ENCODE measurements around the gene ATP10D.
"Not testable (repeated sequence)": the region's sequence is repeated elsewhere in the genome, so short reads cannot be mapped to it uniquely, and the experiment has no call there.

The ATP10D gene

DNA sequence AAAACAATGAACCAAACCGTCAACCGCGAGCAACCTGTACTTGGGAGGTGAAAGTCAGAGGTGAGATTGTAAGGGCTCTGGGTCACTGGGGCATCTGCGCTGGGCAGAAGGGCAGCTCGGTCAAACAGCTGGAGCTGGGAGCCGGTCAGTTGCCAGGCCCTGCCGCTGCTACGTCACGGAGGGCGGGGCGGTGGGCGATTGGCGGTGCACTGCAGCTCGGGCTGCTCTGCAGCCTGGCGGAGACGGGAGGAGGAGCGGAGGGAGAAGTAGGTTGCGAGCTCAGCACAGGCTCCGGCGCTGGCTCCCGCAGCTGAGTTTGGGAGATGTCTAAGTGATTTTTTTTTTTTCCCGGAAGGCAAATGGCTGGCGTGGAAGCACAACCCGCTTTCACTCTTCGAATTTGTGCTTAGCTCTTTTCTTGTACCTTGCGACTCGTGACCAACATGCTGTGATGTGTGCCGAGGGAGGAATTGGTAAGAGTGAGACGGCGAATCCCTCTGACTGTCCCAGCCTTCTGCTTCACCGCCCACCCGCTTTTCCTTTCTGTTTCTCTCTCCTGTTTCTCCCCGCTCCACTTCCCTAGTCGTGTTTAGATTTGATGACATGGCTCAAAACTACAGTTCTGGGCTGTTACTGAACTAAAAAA lies at the start of gene ATP10D:
ATP10D (plus strand) TSS at position 229 of the 646 bp plus-strand sequence. CDS start 27,266 bp downstream, outside the sequence.
- peak; percentile 56 for DNase-seq

DNA sequence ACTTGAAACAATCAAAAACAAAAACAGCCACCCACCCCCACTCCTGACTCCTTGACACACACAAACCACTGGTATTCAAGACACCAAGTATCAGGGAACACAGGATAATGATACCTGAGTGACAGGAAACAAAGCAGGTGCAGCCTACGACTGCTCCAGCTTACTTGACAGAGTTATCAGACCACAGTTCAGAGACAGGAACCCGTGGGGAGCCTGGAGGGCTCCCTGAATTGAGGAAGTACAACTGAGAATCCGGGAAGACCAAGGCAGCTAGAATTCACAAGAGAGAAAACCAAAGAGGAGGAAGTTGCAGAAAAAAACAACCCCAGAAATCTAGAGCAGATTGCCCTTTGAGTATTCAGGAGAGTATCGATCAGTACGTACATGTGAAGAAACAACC lies 42.1 kb upstream of the ATP10D start:
- DNase-seq = no peak

DNA sequence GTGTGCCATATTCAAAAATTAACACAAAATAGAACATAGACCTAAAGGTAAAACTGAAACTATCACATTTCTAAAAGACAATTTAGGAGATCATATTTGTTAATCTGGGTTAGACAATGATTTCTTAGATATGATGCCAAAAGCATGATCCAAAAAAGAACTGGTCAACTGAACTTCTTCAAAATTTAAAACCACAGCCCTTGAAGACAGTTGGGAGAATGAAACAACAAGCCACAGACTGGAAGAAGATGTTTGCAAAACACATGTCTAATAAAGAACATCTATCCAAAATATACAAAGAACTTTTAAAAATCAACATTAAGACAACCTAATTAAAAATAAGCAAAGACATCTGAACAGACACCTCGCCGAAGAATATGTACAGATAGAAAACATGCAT lies 41.0 kb upstream of the ATP10D start:
- DNase-seq = no peak

DNA sequence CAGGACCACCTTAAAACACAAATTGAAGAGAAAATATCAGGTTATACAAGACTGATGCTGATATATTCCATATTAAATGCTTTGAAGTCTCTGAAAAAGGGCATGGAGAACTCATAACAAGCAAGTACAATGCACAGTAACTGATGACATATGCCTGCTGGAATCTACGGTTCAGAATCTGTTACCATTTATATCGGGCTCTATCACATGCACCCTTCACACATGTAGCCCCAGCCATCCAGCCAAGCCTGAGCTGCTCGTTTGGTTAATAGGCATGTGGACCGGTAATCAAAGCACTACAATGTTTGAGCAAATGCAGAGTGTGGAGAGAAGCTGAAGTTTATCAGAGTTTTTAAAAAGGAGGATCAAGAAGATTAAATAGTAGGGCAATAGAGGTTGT lies 33.4 kb upstream of the ATP10D start:
- DNase-seq = no peak

GRCh38 chr4:47462799-47463234 lies 22.3 kb upstream of the ATP10D start:
- no peak for DNase-seq

- peak; percentile 96 for DNase-seq
Measured at GRCh38 chr4:47463235-47463956, 21.7 kb upstream of the ATP10D start, which contains the start of gene COMMD8. COMMD8 (minus strand) TSS chr4:47463702; CDS start chr4:47463651, 51 bp downstream.

GRCh38 chr4:47465004-47465403 lies 20.1 kb upstream of the ATP10D start:
- DNase-seq = no peak

DNA sequence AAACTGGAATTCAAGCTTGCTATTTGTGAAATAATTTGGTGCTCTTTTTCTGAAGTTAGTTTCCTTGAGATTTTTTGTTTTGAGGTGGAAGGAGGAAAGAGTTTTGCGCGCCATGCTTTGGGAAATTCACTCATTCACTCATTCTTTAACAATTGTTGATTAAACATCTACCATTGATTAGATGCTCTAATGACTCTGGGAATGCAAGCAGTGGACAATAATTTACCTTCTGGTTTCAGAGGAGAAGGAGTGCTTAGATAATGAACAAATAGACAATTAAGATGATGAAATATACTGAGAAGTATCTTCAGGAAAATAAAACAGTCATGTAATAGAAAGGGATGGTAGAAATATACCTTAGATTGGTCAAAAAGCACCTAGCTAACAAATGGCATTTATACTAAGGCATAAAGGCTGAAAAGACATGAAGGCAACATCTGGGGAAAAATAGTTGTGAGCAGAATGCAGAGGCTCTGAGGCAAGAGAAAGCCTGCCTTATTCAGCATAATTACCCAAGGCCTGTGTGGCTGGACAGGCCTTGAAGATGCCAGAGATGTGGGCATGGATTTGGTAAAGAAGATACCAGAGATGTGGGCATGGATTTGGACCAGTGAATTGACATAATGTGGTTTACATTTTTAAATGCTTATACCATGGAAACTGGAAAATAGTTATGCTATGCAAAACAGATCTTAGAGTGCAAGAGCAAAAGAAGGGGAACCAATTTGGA lies 18.9 kb upstream of the ATP10D start:
- no peak for DNase-seq

DNA sequence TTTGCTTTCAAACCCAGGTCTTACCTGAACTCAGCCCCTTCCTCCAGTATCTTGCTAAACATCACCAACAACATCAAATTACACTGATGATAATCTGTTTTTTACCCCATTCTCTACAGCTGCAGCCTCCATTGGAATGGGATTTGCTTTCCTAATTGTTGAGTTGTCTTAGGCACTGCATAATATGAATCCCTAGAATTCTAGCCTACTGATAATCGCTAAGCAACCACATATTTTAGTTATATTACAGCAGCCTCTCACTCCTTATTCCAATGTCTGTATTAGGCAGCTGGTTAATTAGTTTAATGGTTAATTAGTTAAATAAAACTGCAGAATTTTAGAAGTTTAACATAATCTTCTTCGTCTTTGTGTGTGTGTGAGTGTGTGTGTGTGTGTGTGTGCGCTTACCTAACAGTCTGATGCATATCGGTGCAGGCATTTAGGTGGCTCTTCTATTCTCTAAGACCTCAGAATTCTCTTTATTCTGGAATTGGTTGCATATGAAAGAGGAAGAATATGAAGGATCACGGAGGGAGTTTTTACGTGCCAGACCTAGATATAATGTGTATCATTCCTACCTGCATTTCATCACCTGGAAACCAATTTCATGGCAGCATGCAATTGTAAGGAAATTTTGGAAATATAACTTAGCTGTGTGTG lies 16.2 kb upstream of the ATP10D start:
- no peak for DNase-seq

- no peak for DNase-seq
Measured at GRCh38 chr4:47469951-47470350, 15.1 kb upstream of the ATP10D start.

GRCh38 chr4:47471064-47471463 lies 14.0 kb upstream of the ATP10D start:
- no peak for DNase-seq

DNA sequence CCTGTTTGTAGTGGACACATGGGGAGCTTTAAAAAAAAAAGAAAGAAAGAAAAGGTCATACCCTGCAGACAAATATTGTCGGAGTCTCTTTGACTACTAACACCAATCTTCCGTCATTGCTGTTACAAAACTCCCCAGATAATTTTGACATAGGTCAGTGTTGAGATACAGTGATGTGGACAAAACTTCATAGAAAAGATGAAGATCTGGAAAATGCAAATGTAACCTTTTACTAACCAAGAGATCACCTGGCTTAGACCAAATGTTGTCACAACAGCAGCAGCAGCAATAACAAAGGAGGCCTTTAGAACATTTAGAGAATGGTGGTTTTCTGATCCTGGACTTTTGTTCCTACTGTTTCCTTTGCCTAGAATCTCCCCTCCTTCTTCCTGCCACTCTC lies 13.5 kb upstream of the ATP10D start:
- DNase-seq = no peak

GRCh38 chr4:47473141-47473750 lies 11.8 kb upstream of the ATP10D start:
- DNase-seq = no peak

- DNase-seq = no peak
Measured at GRCh38 chr4:47474799-47475198, 10.3 kb upstream of the ATP10D start.

DNA sequence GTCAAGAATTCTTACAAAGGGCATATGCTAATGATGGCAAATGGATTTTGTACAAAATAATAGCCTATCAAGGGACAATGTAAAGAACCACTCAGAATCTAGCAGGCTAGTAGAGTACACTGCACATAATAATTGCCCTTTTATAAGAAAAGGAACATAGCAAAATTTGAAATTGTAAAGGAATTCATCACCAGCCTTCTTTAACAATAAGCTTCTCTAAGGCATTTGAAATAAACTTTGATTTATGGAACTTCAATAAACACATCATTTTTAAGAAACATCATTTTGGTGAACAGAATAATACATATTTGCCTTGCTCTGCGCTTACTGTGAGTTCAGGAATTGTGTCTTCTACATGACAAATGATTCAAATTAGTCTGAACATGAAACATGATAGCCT lies 9.7 kb upstream of the ATP10D start:
- no peak for DNase-seq

DNA sequence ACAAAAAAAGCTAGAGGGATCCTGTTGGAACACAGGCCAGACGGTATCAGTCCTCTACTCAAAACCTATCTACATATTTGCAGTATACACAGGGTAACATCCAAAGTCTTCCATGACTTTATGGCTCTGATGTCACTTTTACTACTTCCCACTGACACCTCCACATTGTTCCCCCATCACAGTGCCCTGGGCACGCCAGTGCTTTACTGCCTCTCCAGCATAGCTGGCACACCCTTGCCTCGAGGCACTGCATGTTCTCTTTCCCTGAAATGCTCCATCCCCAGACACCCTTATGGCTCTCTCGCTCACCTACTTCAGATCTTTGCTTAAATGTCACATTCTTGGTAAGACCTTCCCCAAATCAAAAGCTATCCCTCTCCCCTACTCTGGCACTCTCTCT lies 6.3 kb upstream of the ATP10D start:
- no peak for DNase-seq

GRCh38 chr4:47482326-47482725 lies 2.7 kb upstream of the ATP10D start:
- DNase-seq = no peak

DNA sequence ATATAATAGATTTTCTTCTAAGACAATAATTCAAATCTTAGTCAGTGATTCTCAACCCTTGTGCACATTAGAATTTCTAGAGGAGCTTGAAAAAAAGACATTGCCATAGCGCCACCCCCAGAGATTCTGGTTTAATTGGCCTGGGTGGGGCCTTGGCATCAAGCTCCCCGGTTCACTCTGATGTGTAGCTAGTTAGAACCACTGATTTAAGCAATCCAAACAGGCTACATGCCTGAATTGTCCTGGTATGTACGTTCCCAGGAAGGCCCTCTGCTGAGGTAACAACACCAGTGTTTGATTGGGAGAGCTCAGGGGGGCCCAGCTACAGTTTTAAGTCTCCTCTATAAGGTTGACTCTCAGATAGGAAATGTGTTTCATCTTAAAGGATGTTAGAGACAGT lies 1.3 kb upstream of the ATP10D start:
- no peak for DNase-seq

DNA sequence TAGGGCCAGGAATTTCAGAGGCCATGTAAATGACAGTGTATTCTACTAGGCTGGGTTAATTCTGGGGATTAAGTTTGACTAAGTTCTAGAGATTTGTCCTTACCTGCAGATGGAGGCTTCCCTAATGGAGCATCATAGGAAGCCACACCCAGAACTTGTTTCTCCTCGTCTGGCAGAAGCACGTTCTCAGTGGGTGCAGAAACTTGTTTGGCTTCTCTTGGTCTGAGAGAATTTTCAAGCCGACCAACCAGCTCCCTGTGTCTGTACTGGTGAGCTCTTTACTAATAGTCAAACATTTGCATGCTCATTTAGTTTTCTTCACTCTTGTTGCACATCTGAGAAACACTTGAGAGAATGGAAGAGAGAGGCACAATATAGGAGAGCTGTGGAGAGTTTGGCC lies 907 bp upstream of the ATP10D start:
- DNase-seq = no peak

DNA sequence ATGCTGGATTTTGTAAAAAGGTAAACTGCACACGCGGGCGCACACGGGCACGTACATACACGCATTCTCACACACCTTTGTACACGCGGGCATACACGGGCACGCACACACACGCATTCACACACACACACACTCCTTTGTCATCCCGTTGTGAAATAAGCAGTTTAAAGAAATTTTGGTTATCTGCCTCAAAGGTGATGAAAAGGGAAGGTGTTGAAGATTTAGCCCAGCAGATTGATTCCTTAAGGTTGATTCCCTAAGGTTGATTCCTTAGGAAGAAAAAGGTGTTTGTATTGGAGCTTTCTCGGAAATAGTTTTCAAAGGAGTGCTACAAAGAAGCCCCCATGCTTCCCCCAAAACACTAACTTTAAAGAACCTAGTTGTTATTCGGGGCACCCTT lies 693 bp downstream of the ATP10D start:
- no peak for DNase-seq

DNA sequence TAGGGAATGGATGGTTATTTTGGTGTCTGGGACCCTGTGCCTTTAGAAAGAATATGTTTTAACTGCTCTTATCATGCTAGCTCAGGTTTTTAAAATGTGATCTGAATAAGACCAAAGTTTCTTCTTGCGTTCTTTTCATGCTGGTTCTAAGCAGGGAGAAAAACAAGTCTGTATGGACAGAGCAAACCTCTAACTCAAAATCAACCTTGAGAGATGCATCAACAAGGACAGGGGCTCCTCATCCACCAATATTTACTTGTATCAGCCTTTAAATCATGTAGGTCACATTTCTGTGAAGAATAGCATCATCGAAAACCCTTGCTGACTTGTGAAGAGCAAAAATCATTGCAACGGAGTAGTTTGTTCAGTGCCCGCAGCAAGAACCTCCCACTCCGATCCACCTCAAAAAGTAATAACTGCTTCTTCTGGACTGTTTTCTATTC lies 1.2 kb downstream of the ATP10D start:
- DNase-seq = no peak

GRCh38 chr4:47486727-47487126 lies 1.7 kb downstream of the ATP10D start:
- not testable (repeated sequence) for DNase-seq

- DNase-seq = no peak
Measured at GRCh38 chr4:47488706-47489105, 3.6 kb downstream of the ATP10D start.
